ENCODE data around the gene PDE6B.
A peak's percentile ranks its signal among the peaks of the same experiment; 100 is the strongest.
"Not testable (repeated sequence)": the region's sequence is repeated elsewhere in the genome, so short reads cannot be mapped to it uniquely, and the experiment has no call there.

PDE6B gene

DNA sequence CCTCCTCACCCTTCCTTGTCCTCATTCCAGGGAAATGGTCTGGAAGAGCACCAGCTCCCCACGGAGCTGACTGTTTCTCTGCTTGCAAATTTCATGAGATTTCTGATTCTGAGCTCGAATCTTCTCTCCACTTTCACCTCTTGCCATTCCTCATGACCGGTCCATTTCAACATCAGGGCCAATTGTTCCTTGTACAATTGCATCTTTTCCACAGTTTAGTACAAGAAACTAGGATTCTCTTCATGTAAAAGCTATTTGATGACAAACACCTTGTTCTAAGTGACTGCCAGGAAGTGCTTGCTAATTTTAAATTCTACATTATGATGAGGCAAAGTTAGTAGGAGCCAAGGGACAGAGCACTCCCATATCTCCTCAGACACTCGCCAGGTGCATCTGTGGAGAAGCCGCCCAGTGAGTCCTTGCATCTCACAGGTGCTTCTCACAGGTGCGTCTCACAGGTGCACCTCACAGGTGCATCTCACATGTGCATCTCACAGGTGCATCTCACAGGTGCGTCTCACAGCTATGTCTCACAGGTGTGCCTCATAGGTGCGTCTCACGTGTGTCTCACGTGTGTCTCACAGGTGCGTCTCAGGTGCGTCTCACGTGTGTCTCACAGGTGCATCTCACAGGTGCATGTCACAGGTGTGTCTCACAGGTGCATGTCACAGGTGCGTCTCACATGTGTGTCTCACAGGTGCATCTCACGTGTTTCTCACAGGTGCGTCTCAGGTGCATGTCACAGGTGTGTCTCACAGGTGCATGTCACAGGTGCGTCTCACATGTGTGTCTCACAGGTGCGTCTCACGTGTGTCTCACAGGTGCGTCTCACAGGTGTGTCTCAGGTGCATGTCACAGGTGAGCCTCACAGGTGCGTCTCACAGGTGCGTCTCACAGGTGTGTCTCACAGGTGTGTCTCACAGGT, 3.0 kb upstream of the PDE6B start:
- DNase-seq (ENCODE audit: low spot score), result peak; percentile 17

DNA sequence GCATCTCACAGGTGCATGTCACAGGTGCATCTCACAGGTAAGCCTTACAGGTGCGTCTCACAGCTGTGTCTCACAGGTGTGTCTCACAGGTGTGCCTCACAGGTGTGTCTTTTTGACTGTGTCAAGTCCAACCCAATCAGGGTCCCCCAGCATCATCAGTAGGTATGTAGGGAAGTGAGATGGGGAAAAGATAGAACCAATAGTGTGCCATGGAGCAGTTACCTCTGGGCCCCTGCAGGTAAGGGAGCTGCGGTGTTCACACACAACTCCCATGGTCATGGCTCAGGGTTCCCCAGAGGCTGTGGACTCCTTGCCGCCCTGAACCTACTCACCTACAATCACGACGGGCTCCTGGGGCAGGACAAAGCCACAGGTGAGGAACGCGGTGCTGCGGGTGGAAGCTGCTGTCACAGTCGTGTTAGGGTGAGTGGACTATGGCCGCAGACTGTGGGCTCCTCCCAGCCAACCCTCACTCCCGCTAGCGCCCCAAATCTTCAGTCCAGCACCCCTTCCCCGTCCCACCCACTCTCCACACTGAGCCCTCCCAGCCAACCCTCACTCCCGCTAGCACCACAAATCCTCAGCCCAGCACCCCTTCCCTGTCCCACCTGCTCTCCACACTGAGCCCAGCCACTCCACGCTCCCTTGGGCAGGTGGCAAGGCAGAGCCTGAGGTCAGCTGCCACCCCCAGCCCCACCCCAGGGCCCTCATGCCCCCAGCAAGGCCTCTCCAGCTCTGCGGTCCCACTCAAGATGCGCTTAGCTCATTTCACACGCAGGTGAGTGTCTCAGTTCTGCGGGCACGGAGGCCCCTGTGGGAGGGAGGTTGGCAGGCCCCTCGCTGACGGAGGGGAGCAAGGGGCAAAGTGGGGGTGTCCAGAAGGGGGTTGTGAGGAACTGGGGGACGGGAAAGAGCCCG, 2.1 kb upstream of the PDE6B start:
- DNase-seq (ENCODE audit: low spot score), result peak; percentile 9

DNA sequence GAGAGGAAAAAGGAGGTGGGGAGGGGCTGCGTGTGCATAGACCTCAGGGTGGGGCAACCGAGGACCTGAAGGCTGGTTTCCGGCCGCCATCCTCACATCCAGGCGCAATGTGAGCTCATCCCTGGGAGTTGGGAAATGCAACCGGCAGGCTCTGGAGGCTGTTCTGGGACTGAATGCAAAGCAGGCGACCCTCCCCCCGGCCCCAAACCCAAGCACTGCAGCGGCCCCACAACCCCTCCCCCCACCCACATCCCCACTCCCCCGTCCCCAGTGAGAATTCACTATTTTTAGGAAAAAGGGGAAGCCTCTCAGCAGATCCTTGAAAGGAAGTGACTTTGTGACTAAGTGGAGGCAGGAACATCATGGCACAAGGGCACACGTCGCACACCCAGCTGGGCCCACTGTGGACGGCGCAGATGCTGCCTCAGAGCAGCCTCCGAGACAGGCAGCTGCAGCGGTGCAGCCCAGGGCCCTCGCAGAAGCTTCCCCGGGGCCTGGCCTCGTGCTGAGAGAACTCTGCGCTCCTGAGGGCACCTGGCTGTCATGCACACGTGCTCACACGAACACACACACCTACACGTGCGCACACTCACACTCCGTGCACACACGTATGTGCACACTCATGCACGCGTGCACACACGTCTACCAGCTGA, 1.3 kb upstream of the PDE6B start:
- DNase-seq (ENCODE audit: low spot score), result no peak

DNA sequence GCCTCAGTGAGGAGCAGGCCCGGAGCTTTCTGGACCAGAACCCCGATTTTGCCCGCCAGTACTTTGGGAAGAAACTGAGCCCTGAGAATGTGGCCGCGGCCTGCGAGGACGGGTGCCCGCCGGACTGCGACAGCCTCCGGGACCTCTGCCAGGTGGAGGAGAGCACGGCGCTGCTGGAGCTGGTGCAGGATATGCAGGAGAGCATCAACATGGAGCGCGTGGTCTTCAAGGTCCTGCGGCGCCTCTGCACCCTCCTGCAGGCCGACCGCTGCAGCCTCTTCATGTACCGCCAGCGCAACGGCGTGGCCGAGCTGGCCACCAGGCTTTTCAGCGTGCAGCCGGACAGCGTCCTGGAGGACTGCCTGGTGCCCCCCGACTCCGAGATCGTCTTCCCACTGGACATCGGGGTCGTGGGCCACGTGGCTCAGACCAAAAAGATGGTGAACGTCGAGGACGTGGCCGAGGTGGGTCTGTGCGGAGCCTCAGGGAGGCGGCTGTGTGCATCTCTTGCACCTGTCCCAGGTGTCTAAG, 323 bp downstream of the PDE6B start:
- DNase-seq (ENCODE audit: low spot score), result no peak

DNA sequence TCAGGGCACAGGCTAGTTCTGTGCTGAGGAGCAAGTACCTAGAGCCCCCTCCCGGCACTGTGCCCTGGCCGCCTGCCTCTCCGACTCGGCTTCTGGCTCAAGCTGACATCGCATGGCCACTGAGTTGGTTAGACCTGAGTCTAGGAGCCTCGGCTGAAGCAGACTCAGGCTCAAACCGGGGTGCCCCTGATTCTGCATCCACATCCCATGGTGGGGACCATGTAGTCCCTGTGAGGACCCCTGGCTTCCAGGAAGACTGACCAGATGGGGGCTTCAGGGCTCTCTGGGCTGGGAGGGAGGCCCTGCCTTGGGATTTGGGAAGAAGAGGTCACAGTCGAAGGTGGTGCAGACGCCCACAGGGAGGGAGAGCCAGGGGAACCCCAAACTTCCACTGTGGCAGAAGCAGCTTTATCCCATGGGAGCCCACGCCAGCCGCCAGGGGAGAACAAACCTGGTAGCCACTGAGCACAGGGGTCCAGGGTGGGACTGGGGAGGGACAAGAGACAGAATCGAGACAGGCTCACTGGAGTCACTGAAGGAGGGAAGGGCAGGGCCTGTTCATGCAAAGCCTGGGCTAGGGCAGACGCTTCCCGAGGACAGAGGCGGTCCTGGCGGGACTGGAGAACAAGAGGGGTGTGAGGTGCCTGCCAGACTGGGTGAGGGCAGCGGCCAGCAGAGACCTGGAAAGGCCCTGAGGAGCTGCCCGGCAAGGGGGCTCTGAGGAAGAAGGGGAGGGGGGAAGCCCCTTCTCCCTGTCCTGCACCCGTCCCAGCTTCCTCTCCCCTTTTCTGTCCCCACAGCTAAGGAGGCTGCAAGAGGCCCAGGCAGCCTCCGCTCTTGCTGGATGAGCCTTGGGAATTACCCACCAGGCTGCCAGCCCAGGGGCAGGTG, 1.1 kb downstream of the PDE6B start:
- no peak for DNase-seq (ENCODE audit: low spot score)

DNA sequence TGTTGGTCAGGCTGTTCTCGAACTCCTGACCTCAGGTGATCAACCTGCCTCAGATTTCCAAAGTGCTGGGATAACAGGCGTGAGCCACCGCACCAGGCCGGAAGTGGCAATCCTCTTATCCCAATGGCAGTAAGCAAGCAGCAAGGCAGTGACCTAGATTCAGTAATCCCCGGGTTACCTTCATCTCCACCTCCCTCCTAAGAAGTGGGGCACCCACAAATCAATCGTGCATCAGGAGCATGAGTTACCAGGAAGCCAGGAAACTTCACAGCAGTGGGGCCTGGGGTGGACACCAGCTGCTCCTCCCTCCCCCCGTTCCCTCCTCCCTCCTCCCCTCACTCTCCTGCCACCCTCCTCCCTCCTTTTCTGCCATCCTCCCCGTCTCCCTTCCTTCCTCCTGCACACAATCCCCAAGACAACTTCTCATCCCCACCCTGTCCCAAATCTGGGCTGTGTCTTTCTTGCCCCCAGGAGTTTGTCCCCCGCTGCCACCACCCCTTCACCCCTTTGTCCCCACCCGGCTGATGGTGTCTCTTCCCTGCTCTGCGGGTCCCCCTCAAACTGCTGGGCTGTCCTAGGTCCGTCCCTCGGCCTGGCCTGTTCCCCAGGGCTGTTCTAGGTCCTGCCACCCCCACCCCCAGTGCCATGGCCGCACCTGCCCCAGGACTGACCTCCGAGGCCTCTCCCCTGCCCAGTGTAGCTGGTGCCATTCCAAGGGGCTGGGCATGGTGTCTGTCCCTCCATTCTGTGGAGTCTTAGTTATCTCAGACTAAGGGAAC, 2.2 kb downstream of the PDE6B start:
- no peak for DNase-seq (ENCODE audit: low spot score)

DNA sequence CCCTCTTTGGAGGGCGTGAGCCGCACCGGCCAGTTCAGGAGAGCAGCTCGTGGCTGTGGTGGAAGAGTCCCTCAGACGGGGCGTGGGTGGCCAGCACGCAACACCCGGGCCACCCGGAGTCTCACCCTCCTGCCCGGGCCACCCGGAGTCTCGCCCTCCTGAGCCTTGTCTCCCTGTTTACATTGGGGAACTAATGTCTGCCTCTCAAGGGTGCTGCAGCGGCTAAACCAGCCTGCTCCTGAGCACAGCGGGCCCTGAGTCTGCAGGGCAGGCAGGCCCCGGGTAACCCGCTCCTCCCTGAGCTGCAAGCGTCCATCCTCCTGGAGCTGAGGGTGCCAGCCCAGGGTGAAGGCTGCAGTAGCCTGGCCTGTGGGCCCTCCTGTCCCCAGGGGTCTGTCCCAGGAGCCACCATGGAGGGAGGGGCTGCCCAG, 3.0 kb downstream of the PDE6B start:
- DNase-seq (ENCODE audit: low spot score), result no peak

DNA sequence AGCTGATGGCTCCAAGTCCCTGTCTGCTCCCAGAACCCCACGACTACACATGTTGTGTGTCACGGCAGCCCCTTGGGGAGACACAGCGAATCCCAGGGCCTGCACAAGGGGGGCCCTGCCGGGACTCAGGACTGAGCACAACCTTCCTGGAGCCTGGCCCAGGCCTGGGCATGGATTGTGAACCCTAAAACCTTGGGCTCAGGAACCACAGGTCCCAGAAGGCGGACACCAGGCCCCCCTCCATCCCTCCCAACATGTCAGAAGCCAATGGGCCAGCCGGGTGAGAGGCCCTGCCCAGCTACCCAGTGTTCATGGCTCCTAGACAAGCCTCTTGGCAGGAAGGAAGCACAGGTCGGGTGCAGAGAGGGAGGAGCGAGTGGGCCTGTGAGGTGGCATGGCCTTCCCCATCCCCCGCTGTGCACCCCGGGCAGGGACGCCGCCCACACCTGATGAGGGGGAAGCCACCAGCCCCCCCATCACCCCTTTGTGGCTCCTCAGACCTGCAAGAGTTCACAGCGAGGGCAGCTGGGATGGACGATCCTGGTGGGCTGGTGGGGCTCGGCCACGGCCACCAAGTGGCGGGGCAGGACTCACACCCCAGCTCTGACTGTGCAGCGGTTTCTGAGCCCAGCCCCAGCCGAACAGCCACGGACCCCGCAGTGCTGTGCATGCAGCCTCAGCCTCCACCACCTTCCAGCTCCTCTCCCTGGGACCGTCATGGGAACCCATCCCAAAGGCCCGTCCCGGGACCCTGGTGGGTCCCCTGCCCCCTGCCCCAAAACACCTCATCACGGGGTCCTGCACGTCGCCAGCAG, 3.7 kb downstream of the PDE6B start:
- no peak for DNase-seq (ENCODE audit: low spot score)

DNA sequence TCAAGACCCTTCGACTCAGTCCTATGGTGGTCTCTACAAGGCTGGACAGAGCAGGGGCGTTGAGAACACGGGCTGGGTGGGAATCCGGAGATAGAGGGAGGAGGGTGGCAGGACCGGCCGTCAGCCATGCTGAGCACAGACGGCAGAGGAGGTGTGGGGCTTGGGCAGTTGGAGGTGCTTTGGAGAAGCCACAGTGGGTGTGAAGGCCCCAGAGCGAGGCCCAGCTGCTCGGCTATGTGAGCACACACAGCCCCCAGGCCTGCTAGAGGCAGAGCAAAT, 4.2 kb downstream of the PDE6B start:
- no peak for DNase-seq (ENCODE audit: low spot score)

DNA sequence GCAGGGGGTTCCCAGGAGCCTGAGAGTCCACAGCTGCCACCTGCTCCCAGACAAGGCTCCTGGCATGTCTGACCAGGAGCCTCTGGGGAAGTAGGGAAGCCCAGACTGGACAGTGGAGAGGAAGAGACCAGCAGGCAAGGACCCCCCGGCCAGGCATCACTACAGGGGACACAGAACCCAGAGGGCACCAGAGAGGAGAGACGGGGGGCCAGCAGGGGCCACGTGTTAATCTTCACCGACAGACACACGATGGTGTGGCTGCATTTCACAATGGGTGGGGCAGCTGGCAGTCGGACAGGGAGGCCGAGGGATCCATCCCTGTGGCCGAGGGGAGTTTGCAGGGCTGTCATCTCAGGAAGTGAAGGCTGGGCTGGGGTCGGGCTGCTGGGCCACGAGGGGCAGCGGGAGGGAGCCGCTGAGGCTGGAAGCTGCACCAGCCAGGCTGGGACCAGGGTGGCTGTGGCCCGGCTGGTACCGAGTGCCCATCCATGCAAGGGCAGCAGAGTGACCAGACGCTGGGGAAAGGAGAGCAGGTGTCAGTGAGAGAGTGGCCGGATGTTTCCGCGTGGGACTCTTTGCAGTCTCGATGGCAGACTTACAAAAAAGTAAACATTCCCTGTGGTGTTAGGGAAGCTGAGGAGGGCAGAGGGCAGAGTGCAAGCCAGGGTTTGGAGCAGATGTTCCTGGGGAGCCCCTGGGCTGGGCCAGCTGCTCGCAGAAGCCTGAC, 4.7 kb downstream of the PDE6B start:
- no peak for DNase-seq (ENCODE audit: low spot score)

DNA sequence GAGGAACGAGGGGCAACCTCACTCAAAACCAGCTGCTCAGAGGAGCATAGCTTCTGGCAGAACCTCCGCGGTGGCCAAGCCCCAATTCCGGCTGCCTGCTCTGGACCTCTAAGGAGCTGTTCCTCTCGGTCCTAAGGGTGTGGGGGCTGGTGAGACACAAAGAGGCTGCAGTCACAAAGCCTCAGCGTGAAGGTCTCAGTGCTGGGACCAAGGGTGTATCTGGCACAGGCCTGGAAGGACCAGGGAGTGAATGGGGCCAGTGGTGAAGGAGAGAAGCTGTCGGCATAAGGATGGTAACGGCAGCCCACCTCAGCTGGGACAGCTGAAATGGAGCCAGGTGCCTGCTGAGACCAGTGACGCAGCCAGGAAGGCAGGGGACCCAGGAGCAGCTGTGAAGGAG, 5.3 kb downstream of the PDE6B start:
- DNase-seq (ENCODE audit: low spot score), result no peak

DNA sequence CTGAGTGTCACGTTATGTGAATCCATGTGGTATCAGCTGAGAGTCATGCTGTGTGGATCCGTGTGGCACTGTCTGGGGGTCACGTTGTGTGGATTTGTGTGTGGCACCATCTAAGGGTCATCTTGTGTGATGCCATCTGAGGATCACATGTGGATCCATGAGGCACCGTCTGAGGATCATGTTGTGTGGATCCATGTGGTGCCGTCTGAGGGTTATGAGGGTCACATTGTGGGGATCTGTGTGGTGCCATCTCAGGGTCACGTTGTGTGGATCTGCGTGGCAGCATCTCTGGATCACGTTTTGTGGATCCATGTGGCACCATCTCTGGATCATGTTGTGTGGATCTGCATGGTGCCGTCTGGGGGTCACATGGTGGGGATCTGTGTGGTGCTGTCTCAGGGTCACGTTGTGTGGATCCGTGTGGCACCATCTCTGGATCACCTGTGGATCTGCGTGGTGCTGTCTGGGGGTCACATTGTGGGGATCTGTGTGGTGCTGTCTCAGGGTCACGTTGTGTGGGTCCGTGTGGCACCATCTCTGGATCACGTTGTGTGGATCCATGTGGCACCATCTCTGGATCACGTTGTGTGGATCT, 6.9 kb downstream of the PDE6B start:
- no peak for DNase-seq (ENCODE audit: low spot score)

DNA sequence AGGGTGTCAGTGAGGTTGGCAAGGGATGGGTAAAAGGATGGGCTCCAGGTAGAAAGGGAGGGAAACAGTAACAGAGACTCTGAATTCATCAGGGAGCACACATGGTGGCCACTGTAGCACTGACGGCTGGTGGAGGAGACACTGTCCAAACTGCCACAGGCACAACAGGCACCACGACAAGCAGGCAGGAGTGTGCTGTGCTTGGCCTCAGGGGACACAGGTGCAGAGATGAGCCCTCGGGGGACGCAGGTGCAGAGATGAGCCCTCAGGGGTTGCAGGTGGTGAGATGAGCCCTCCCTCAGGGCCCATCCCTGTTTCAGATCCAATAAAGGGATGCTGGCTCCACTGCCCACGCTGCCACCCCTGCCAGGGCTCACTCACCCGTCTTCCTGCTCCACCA, 7.6 kb downstream of the PDE6B start:
- DNase-seq (ENCODE audit: low spot score), result no peak

DNA sequence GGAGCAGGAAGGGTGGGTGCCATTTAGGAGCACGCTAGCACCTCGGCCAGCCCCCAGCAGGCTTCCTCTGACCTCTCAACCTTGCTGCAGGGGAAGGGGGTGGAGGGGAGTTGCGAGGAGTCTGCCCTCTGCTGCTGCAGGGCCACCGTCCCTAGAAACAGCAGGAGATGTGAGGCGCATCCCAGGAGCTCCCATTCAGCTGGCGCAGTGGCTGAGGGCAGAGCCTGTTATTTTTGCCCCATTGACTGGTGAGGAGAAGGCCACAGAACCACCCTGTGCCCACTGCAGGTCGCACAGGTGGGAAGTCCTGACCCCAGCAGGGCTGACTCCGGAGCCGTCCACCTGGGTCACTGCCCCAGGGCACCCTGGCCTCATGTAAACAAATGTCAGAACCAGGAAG, 8.0 kb downstream of the PDE6B start:
- no peak for DNase-seq (ENCODE audit: low spot score)

DNA sequence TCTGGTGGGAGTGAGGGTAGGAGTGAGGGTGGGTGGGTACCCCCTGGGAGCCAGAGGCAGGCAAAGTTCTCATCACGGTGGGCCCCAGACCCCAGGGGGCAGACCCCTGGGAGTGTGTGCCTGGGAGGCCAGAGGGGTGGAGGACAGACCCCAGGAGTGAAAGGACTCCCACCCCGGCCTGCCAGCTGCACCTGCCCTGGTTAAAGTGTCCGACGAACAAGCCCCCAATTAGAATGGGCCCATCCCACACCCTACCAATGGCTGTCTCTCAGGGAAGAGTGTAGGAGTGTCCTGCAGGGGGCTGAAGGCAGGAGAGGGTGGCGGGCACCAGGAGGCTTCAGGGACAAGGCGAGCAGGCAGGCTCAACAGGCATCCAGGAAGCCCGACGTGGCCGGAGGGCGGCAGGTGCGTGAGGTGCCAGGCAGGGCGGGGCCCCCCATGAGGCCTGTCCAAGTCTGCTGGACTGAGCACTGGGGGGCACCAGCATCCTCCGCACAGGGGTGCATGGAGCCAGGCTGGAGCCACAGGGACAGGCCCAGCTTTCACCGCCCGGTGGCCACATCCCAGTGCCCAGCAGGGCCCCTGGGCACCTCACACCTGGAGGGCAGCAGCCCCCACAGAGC, 8.7 kb downstream of the PDE6B start:
- DNase-seq (ENCODE audit: low spot score), result no peak

DNA sequence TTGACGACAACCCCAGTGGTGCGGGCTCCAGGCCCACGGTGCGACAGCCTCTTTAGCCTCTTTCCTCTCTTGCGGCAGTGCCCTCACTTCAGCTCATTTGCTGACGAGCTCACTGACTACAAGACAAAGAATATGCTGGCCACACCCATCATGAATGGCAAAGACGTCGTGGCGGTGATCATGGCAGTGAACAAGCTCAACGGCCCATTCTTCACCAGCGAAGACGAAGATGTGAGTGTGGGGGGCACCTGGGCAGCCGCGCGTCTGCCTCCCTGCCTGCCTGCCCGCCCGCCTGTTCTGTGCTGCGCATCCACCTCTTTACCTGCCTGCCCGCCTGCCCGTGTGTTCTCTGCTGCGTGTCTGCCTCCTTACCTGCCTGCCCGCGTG, 9.2 kb downstream of the PDE6B start:
- DNase-seq (ENCODE audit: low spot score), result no peak

DNA sequence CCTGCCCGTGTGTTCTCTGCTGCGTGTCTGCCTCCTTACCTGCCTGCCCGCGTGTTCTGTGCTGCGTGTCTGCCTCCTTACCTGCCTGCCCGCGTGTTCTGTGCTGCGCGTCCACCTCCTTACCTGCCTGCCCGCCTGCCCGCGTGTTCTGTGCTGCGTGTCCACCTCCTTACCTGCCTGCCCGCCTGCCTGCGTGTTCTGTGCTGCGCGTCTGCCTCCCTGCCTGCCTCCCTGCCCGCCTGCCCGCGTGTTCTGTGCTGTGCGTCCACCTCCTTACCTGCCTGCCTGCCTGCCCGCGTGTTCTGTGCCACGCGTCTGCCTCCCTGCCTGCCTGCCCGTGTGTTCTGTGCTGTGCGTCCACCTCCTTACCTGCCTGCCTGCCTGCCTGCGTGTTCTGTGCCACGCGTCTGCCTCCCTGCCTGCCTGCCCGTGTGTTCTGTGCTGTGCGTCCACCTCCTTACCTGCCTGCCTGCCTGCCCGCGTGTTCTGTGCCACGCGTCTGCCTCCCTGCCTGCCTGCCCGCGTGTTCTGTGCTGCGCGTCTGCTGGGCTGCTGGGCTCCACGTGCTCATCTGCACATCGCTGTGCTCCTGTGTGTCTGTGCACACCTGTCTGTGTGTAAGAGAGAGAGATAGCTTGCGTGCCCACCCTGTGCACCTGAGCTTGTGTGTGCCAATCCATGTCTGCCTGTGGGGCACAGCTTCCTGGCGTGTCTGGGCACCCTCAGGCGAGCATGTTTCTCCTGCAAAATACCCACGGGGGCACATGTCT, 9.9 kb downstream of the PDE6B start:
- DNase-seq (ENCODE audit: low spot score), result not testable (repeated sequence)
